Measurements from ENCODE around the gene KRTAP21-1.
"Not testable (repeated sequence)": the region's sequence is repeated elsewhere in the genome, so short reads cannot be mapped to it uniquely, and the experiment has no call there.

The KRTAP21-1 gene

DNA sequence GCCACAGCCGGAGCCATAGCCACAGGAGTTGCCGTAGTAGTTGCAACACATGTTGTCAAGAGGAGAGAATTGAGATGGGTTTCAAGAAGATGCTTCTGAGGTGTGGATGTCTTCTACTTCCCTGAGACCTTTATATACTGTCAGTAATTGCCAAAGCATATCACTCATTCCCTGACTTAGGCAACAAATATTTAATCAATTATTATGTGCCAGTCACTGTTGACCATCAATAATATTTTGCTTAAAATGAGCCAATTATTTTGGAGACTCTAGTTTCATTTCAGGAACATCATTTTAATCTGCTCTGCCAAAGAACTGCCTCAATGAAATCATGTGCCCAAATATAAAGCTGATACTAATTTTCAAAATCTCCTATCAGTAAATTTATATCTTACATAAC is at the start of gene KRTAP21-1:
Gene KRTAP21-1, minus strand, starts transcription at position 101 of the 400 bp plus-strand sequence. Its CDS starts 50 bp downstream, at position 51.
- not testable (repeated sequence) for DNase-seq (ENCODE audit: low spot score)

- DNase-seq (ENCODE audit: low spot score), result no peak
Measured at GRCh38 chr21:30800605-30801004, 45.4 kb upstream of the KRTAP21-1 start.

DNA sequence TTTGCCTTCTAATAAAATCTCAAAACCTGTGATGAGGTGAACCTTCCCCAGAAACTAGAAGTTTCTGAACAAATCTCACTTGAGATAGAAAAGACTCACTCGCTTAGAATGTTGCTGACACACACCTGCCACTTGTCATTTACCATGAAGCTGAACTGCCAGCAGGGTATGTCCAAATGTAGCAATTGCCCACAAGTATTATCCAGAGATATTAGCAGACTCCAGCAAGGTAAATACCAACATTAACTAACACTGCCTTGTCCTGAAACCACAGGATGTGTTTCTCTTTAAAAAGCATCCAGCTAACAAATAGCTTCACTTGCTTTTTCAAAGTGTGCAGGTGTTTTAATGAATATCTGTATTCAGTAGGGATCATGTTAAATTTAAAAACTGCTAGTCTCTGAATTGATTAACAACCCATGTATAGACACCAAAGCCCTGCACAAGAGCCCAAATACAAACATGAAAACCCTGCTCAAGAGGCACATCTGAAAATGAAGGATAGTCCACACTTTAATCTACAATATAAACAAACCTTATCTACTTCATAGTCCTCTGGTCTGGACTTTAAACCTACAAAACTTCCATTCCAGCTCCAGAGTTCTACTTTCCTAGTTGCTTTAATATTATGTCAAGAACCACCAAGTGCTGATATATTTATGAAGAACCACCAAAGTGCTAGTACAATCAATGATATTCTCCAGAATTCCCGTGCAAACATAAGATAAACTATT is 38.5 kb upstream of the KRTAP21-1 start:
- DNase-seq (ENCODE audit: low spot score), result no peak

DNA sequence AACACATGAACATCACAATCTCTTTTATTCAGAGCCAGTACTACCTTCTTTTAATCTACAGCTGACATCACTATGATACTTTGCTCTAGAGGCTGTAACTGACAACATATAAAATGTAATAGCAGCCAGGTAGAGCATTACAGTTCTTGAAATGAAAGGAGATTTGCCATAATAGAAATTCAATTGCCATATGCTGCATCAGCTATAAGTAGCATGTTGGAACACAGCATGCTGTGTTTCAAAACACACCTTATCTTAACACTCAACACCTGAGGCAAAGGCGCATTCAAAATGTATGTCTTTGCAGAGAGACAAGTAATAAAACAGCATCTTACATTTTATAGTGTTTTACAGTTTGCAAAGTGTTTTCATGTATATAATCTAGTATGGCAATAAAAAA is 24.0 kb upstream of the KRTAP21-1 start:
- DNase-seq (ENCODE audit: low spot score), result no peak

- no peak for DNase-seq (ENCODE audit: low spot score)
Measured at GRCh38 chr21:30769724-30770431, 14.7 kb upstream of the KRTAP21-1 start.

DNA sequence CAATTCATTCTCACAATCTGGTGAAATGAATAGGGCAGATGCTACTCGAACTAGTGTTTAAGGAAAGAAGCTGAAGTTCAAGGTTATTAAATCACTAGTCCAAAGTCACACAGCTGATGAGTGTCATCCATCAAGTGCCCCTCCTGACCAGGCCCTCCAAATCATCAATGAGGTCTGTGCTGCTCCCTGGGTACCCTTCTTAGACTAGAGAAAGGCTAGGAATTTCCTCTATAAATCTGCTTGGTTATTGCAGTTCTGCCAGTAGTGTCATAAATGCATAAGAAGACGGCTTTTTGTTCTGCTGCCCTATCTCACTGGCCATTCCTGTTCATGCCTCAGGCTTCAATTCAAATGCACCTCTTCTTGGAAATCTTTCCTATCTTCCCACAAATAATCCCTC is 5.5 kb upstream of the KRTAP21-1 start:
- DNase-seq (ENCODE audit: low spot score), result no peak

- DNase-seq (ENCODE audit: low spot score), result no peak
Measured at GRCh38 chr21:30758306-30758705, 3.1 kb upstream of the KRTAP21-1 start.

DNA sequence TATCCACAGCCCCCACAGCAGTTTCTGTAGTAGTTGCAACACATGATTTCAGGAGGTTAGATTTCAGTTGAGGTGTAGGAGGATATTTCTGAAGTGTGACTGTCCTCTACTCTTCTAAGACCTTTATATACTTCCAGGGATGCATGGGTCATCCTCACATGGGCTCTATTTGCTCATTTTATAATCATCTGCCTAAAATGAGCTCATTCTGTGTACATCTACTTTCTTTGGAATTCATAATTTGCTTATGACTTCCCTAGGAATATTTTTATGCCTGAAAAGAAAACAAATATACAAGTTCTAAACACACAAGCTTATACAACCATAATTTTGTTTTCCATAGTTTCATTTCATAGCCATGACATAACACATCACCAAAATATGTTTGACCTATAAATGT is 8.1 kb downstream of the KRTAP21-1 start, which contains the start of gene KRTAP21-2:
Gene KRTAP21-2, minus strand, starts transcription at position 101 of the 400 bp plus-strand sequence. Its CDS starts 57 bp downstream, at position 44.
- DNase-seq (ENCODE audit: low spot score), result no peak

DNA sequence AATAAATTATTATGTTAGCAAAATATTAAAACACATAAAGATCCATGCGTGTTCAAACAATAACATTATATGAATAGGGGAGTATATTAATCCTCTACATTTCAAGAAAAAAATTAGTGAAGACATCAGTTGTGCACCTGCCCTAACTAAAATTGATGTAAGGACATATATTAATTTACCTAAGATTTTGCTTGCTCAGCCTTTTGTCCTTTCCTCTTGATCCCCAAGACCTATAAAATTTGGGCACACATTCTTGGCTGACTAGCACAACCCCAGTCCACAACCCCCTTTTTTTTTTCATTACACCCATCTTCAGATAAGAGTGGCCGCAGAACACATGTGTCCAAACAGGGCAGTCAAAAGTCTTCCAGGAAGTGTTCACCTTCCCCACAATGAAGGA is 14.8 kb downstream of the KRTAP21-1 start:
- no peak for DNase-seq (ENCODE audit: low spot score)

- no peak for DNase-seq (ENCODE audit: low spot score)
Measured at GRCh38 chr21:30733026-30733425, 22.2 kb downstream of the KRTAP21-1 start.

DNA sequence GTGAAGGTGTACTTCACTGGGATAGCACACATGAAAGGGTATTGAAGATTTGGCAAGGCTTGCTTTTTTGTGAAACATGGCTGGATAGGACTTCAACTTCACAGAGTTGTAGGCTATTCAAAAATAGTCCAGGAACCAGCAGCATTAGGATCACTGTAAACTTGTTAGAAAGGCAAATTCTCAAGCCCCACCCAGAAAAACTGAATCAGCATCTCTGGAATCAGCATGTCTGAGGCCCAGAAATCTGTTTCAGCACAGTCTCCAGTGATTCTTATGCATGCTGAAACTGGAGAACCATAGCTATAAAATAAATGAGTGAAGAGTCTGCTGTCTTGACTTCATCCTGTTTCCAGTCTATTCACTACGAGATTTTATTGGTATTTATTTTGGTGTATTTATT is 28.5 kb downstream of the KRTAP21-1 start:
- DNase-seq (ENCODE audit: low spot score), result no peak

DNA sequence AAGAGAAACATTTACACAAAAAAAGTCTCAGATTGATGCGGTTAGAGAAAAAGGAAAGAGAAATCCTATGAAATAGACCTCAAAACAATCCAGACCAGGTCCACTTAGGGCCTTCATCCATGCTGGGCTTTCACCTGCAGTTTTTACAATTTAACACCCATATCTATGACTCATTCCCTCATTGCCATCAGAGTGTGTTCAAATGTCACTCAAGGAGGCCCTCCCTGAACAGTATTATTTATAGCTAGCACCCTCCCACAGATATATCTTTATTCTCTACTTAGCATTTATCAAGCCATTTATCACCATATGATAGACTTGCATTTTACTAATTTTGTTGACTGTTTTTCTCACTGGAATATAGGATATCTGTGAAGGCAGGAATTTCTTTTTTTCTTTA is 35.8 kb downstream of the KRTAP21-1 start:
- no peak for DNase-seq (ENCODE audit: low spot score)

GRCh38 chr21:30718239-30718909 is 36.9 kb downstream of the KRTAP21-1 start, which contains the start of gene KRTAP21-3:
Gene KRTAP21-3 (minus strand): TSS chr21:30718777. CDS start chr21:30718759, 18 bp downstream.
- no peak for DNase-seq (ENCODE audit: low spot score)

DNA sequence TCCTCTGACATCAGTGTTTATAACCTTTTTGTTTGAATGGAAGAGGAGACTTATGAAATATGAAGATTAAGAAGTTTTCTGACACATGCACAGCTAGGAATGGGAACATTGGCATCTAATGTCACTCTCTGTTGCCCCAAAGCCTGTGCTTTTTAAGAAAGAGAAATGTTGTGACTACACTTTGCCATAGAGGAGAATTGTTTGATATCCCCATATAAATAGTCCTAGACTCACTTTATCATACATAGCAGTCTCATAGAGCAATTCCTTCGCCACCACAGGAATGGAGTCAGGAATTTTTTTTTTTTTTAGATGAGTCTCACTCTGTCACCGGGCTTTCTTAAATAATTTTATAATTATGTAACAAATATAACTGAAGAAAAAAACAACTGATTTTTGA is 38.1 kb downstream of the KRTAP21-1 start:
- DNase-seq (ENCODE audit: low spot score), result no peak

DNA sequence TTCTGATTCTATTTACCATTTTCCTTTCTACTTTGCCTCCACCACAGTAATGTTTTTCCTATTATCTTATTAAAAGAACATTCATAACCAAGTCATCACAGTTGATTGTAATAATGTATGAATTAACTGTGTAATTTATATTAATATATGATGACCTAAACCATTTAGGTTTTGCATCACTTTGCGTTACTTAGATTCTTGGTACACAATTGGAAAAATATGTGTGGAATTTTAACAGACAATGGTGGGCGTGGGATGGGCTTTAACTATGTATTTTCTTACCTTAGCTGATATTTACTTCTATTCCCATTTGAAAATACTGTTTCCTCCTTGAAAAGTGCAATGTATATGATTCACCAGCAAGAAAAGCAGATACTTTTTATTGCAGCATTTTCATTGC is 40.3 kb downstream of the KRTAP21-1 start:
- no peak for DNase-seq (ENCODE audit: low spot score)

DNA sequence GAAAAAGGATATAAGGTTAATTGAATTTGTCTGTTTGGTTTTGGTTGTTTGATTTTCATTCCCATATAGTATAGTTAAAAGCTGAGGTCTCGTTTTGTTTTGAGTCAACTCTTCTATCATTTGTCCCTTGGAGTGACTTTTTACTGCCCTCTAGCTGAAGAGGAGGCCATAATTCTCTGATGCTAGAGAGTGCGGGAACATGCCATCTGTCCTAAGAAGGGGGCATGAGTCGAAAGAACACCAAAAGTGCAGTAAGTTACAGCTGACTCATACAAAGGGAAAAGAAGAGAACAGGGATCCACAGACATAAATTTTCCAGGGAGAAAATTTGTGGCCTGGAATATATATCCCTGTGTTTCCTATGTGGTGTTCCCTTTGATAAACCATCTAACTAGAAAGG is 40.8 kb downstream of the KRTAP21-1 start:
- DNase-seq (ENCODE audit: low spot score), result no peak

DNA sequence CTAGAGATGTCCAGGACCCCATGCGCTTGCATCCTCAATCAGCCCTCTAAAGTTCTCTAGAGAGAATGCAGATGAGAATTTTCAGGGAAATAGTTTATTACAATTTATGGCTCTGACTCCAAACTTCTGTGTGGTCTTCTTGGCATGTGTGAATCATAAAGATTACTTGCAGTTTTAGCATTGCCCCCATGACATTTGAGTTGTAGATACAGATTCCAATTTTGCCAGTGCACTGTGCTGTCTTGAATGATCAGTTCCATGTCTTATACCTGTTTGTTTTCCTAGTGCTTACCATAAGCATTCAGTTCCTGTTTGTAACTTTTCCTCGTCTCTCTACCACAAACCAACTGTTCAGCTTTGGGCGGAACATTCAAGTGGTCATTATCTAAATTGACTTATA is 41.5 kb downstream of the KRTAP21-1 start:
- no peak for DNase-seq (ENCODE audit: low spot score)

GRCh38 chr21:30710499-30710898 is 44.7 kb downstream of the KRTAP21-1 start:
- no peak for DNase-seq (ENCODE audit: low spot score)

- DNase-seq (ENCODE audit: low spot score), result no peak
Measured at GRCh38 chr21:30707409-30707808, 47.8 kb downstream of the KRTAP21-1 start.

All from CD4-positive, alpha-beta T cell treated with Interleukin-6 at 100 ng/mL for 8 hours (primary cell).